Measurements from ENCODE around the gene NDUFA11.
"Not testable (repeated sequence)": the region's sequence is repeated elsewhere in the genome, so short reads cannot be mapped to it uniquely, and the experiment has no call there.

Gene NDUFA11

DNA sequence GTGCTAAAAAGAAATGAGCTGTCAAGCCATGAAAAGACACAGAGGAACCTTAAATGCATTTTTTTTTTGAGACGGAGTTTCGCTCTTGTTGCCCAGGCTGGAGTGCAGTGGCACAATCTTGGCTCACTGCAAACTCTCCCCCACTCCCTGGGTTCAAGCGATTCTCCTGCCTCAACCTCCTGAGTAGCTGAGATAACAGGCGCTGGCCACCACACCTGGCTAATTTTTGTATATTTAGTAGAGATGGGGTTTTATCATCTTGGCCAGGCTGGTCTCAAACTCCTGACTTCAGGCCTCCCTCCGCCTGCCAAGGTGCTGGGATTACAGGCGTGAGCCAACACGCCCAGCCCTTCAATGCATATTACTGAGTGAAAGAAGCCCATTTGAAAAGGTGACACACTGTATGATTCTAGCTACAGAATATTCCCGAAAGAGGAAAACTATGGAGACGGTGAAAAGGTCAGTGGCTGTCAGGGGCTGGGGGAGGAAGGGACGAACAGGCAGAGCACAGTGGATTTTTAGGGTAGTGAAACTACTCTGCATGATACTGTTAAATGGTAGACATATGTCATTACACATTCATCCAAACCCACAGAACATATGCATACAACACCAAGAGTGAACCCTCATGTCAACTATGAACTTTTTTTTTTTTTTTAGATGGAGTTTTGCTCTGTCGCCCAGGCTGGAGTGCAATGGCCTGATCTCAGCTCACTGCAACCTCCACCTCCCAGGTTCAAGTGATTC, 19.4 kb downstream of the NDUFA11 start:
- DNase-seq: not testable (repeated sequence)

DNA sequence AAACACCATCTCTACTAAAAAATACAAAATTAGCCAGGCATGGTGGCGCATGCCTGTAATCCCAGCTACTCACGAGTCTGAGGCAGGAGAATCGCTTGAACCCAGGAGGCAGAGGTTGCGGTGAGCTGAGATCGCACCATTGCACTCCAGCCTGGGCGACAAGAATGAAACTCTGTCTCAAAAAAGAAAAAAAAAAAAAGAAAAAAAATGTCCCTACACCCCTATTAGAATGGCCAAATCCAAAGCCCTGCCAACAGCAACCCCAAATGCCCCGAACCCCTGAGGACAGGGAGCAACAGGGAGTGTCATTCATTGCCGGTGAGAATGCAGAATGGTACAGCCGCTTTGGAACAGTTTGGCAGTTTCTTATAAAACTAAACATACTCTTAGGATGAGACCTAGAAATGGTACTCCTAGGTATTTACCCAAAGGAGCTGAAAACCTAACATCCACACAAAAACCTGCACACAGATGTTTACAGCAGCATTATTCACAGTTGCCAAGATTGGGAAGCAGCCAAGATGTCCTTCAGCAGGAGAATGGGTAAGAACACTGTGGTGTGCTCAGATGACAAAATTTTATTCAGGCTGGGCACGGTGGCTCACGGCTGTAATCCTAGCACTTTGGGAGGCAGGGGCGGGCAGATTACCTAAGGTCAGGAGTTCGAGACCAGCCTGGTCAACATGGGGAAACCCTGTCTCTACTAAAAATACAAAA, 20.3 kb downstream of the NDUFA11 start:
- not testable (repeated sequence) for DNase-seq

DNA sequence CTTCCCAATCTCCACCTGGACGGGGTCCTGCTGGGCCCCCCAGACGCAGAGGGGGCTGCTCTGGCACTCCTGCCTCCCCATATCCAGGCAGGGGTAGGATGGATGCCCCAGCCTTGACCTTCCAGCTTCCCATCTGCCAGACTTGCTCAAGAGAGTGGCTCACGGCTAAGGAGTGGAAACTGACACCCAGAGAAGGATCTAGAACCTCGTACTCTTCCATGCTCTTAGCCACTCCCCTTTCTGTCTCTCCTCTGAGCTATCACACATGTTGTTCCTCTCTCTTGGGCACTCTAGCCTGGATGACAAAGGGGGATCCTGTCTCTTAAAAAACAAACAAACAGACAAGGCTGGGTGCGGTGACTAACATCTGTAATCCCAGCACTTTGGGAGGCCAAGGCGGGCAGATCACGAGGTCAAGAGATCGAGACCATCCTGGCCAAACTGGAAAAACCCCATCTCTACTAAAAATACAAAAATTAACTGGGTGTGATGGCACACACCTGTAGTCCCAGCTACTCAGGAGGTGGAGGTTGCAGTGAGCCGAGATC, 21.1 kb downstream of the NDUFA11 start:
- DNase-seq: no peak

DNA sequence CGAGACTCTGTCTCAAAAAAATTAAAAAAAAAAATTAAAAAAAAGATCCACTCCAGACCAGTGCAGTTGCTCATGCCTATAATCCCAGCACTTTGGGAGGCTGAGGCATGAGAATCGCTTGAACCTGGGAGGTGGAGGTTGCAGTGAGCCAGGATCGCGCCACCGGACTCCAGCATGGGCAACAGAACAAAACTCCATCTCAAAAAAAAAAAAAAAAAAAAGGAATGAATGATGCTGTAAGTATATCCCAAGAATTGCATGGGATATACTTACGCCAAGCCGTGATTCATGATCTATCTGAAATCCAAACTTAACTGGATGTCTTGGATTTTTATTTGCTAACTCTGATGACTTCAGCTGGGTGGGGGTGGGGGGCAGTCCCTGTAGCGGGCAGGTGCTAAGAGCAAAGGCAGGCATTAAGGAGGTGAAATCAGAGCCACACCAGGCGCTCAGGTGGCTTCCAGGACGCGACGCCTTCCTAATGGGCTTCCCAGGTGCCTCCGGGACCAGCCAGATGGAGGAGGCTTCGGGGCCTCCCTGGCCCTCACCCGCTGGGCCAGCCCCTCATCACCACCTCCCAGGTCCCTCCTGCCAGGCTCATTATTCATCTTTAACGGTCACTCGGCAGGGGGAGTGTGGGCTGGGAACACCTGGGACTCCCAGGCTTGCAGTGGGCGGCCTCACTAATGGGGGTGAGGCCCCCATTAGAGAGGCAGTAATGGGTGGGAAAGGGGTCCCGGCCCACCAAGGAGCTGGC, 21.9 kb downstream of the NDUFA11 start:
- no peak for DNase-seq

DNA sequence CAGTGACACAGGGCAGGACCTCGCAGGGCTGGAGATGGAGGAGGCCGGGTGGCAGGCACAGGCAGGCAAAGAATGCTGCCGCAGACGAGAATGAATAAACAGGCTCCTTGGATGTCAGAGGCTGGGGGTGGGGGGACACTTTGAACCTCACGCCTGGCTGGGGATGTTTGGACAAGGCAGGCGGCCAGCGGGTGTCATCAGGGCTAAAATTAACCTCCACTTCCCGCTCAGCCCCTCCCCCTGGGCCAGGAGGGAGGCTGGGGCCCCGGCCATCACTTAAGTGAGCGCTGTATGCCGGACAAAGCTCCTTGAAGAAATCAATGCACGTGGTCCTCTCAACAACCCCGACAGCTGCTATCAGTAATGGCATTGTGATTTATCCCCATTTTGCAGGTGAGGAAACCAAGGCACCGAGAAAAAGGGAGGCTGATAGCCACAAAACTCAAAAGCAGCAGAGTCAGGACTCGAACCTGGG, 22.9 kb downstream of the NDUFA11 start:
- no peak for DNase-seq

DNA sequence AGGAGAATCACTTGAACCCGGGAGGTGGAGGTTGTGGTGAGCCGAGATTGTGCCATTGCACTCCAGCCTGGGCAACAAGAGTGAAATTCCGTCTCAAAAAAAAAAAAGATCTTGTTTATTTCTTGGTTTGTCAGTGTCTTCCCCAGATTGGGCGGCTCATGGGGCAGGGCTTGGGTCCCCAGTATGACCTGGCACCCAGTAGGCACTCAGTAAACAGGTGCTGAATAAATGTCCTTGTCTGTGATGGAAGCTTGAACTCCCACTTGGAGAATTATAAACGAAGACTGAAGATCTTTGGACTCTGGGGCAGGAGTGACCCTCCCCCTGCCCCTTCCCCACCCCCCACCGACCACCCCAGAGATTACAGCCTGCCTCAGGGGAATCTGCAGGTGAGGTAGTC, 23.4 kb downstream of the NDUFA11 start:
- no peak for DNase-seq

DNA sequence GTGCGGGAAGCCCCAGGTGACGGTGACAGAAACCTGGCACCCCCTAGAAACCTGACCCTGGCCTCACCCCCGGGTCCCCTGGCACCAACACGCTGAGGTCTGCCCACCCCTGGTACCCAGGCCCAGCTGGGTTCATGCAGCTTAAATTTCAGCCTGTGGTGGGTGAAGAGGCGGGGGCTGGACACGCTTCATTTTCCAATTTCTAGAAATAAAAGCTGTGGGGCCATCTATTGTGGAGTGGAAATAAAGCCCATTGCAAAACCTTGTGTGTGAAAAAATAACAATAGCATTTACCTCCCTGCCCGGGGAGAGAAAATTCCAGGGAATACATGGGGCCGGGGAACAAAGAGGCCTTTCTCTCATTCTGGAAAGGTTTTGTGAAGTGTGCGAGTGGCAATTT, 25.7 kb downstream of the NDUFA11 start:
- no peak for DNase-seq

DNA sequence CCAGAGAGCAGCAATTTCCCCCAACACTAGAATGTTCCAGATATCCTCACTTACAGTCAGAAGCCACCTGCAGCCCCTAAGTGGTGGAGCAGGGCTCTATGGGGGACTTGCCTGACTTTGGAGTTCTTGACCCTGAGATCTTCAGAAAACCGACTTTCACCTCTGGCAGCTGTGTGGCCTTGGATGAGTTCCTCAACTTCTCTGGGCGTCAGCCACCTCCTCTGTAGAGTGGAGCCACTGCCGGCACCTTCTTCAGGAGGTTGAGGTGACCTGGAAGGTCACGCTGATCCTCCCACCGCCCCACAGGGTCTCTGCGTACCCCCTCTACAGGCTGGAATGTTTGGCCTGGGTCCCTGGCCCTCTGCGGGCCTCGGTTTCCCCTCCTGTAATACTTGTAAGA, 26.2 kb downstream of the NDUFA11 start:
- DNase-seq: no peak

DNA sequence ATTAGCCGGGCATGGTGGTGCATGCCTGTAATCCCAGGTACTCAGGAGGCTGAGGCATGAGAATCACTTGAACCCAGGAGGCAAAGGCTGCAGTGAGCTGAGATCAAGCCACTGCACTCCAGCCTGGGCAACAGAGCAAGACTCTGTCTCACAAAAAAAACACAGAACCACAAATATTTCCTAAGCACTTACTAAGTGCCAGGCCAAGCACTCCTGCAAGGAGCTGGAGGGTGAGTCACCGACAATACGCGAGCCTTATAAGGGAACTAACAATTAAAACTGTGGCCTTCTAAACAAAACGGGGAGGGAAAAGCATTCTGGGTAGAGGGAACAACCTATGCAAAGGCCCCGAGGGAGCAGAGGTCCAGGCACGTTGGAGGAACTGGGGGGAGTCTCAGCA, 29.1 kb downstream of the NDUFA11 start:
- not testable (repeated sequence) for DNase-seq

DNA sequence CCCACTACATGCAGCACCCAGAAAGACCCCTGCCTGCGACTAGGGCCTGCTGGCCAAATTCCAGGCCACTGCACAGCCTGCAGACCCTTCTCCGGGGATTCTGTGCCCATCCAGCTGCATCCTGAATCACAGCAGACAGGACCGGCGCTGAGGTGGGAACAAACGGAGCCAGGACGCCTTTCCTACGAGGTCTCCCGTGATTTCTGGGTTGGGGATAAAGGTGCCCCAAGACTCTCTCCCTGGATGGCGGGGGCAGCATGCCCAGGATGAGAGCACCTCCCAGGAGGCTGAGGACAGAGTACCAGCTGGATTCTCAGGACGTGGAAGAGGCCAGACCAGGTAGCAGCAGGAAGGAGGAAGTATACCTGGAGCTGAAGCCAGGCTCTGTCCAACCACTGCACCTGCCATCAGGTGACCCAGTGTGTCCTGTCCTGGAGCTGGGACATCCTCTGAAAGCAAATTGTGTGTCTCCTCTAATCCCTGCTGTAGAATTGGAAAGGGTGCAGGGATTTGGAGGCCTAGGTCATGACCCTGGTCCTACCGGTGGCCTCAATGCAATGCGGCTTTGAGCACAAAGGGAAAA, 29.9 kb downstream of the NDUFA11 start:
- no peak for DNase-seq

DNA sequence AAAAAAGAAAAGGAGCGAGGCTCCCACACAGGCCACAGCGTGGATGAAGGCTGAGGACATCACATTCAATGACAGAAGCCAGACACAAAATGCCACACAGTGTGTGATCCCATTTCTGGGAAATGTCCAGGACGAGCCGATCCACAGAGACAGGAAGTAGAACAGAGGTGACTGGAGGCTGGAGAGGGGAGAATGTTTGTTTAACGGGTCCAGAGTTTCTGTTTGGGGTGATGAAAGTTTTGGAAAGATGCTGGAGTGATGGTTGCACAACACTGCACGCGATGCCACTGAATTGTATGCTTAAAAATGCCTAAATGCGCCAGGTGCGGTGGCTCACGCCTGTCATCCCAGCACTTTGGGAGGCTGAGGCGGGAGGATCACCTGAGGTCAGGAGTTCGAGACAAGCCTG, 32.6 kb downstream of the NDUFA11 start:
- no peak for DNase-seq

DNA sequence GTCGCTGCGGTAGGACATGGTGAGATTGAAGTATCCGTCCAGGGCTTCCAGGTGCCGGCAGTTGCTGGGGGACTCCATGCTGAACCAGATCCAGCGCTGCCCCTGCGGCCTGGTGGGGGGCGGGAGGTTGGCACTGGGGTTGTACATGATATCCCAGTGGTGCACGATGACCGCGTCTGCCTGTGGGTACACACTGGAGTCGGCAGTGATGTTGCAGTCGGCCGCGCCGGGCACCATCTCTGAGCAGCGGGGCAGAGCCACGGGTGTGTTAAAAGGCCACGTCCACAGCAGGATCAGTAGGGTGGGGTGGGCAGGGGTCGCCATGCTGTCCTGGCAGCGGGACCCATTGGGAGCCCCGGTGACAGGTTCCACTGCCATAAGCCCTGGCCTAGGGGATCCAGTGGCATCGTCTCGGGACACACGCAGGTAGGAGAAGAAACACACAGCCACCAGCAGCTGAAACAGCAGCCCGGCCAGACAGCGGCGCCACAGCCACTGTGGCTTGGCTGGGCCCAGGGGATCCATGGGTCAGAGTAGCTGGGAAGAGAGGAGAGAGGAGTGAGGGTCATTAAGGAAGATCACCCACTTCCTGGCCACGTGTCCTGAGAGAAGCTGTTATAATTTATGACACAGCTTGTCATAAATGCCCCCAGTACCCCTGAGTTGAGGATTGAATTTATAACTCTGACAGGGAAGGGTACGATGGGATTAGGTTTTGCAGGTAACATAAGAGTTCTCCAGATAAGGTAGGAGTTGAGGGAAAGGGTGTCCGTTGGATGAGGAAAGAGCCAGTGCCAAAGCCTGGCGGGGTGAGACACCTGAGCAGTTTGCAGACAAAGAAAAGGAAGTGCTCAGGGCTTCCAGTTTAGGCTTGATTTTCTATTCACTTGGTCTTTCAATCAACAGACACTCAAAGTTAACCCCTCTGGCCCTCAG, 36.1 kb downstream of the NDUFA11 start:
- no peak for DNase-seq

DNA sequence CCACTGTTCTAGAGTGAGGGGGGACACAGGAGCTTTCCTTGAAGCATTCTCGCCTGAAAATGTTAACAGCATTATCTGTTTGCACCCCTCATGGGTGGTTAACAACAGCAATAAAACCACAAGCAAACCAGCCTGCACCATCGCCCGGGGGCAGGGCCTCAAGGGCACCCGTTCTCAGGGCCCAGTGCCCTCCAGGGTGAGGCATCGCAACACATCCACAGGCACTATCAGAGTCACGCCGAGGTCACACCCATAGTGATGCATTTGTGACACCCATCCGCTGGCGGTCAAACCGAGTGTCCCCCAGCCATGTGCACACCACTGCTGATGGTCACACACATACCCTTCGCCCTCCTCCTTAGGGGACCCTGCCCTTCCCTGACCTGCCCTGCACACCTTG, 37.8 kb downstream of the NDUFA11 start:
- DNase-seq: no peak

DNA sequence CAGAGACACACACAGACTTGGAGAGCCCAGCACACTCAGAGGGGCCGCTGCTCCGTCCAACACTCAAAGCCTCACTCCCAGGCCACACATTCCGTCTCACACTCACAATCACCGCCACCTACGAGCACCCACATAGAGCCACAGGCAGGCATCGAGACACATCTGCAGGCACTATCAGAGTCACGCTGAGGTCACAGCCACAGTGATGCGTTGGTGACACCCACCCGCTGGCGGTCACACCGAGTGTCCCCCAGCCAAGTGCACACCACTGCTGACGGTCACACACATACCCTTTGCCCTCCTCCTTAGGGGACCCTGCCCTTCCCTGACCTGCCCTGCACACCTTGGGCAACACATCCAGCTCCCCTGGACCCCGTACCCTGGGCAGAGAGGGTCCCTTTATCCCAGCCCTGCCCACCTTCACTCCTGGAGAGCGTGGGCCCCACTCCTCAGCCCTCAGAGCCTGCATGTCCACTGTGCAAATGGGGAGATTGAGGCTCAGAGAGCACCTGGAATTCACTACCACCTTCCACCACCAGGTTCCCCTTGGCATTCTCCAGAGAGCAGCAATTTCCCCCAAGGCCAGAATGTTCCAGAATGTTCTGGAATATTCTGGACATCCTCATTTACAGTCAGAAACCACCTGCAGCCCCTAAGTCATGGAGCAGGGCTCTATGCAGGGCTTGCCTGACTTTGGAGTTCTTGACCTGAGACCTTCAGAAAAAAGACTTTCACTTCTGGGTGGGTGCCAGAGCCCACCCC, 38.7 kb downstream of the NDUFA11 start:
- DNase-seq: no peak

DNA sequence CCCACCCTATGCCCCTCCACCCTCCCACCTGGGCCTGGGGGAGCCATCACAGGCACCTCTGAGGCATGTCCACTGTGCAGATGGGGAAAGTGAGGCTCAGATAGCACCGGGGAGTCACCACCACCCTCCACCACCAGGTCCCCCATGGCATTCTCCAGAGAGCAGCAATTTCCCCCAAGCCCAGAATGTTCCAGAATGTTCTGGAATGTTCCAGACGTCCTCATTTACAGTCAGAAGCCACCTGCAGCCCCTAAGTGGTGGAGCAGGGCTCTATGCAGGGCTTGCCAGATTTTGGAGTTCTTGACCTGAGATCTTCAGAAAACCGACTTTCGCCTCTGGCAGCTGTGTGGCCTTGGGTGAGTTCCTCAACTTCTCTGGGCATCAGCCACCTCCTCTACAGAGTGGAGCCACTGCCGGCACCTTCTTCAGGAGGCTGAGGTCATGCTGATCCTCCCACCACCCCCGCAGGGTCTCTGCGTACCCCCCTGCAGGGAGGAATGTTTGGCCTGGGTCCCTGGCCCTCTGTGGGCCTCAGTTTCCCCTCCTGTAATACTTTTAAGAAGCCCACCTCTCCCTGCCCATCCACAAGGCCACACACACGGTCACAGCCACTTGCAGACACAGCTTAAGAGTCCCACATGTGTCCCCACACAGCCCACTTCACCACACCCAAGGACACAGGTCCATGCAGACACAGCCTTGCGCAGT, 39.4 kb downstream of the NDUFA11 start:
- DNase-seq: no peak

DNA sequence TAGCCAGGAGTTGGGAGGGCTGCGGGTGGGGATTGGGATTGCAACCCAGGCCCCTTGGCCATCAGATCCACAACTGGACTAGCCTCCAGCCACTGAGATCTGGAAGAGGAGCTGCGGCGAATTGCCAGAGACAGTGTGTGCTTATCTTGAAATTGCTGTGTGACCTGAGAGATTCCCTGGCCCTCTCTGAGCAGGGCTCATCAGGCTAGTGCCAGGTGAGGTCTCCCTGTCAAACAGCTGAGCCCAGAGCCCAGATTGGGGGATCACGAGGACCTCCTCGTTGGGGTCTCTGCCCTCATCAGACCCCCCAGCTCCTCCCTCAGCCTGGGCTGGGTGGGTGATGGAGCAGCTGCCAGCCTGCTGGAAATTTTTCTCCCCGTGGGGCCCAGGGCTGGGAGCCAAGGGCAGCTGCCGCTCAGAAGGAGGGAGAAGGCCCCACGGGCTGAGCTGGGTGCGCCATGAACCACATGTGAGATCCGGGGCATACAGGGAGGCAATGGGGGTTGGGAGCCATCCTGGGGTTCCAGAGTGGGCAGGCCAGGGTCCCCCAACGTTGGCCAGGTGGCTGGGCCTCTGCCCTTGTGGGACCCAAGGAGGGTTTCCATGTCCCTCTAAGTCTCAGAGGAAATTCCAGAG, 40.4 kb downstream of the NDUFA11 start:
- no peak for DNase-seq

DNA sequence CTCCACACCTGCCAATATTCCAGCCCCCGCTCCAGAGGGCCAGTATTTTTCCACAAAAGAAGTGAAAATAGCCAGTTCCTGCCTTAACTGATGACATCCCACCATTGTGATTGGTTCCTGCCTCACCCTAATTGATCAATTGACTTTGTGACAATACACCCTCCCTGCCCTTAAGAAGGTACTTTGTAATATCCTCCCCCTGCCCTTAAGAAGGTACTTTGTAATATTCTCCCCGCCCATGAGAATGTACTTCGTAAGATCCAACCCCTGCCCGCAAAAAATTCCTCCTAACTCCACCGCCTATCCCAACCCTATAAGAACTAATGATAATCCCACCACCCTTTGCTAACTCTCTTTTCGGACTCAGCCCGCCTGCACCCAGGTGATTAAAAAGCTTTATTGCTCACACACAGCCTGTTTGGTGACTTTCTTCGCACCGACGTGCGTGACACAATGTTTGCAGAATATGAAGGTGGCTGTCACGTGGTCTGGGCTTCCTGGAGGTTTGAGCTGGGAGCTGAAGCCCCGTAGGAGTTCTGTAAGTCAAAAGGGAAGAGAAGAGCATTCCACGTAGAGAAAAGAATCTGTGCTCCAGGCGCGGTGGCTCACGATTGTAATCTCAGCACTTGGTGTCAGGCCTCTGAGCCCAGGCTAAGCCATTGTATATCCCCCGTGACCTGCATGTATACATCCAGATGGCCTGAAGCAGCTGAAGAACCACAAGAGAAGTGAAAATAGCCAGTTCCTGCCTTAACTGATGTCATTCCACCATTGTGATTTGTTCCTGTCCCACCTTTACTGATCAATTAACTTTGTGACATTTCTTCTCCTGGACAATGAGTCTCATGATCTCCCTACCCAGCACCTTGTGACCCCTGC, 46.1 kb downstream of the NDUFA11 start:
- DNase-seq: no peak

DNA sequence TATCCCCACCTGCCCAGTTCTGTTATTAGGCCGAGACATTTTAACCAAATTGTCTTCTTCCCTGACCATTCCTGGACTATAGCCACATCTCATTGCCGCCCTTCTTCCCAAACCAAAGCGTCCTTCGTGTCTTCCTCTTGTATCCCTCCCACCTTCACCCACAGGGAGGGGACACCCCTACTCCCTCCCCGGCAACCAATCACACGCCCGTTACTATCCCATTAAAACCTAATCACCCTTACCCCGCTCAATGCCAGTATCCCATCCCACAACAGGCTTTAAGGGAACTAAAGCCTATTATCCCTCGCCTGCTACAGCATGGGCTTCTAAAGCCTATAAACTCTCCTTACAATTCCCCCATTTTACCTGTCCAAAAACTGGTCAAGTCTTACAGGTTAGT, 48.4 kb downstream of the NDUFA11 start:
- DNase-seq: not testable (repeated sequence)

DNA sequence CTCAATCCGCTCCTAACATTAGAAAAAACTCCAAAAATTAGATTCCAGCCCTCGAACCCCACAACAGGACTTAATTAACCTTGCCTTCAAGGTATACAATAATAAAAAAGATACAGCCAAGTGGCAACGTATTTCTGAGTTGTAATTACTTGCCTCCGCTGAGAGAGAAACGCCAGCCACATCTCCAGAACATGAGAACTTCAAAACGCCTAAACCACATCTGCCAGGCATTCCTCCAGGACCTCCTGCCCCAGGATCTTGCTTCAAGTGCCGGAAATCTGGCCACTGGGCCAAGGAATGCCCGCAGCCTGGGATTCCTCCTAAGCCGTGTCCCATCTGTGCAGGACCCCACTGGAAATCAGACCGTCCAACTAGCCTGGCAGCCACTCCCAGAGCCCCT, 49.5 kb downstream of the NDUFA11 start:
- DNase-seq: not testable (repeated sequence)
